K562 (cell line): ENCODE results near the gene MDC1. TPM values are rescaled to one million over a fixed set of nuclear protein-coding genes. Genes with fewer than 3 reads are reported as not detected.

Experiments used
- BRCA1 ChIP-seq, 2 experiments: fragments of 450-650 bp in 1 of 2; sonication (generic) in 1 of 2; formaldehyde crosslinking in 1 of 2; IDR thresholded peaks; 2 replicates each; pipeline versions ENCODE4 v1.5.0 to v1.6.1; 2017 to 2020; ENCODE audit warnings: mild to moderate bottlenecking in 1 of 2, missing genetic modification reagents in 1 of 2
- E2F8 ChIP-seq: fragments of 450-650 bp; IDR thresholded peaks from 2 replicates; pipeline ENCODE4 v1.7.1; 2018; ENCODE audit warnings: mild to moderate bottlenecking, low read depth; ENCODE audit not compliant: partially characterized antibody
- ELF2 ChIP-seq: fragments of 250-450 bp; sonication (Bioruptor Pico); IDR thresholded peaks from 2 replicates; pipeline ENCODE4 v1.5.0; 2021; ENCODE audit warnings: mild to moderate bottlenecking
- EP400 ChIP-seq: fragments of 450-650 bp; IDR thresholded peaks from 2 replicates; pipeline ENCODE4 v1.6.1; 2017; ENCODE audit warnings: antibody characterized with exemption, mild to moderate bottlenecking, moderate library complexity
- ESRRA ChIP-seq: fragments of 450-650 bp; IDR thresholded peaks from 2 replicates; pipeline ENCODE4 v1.6.1; 2014; ENCODE audit warnings: low read depth, mild to moderate bottlenecking, moderate library complexity, borderline replicate concordance
- ETV5 ChIP-seq: sonication (generic); formaldehyde crosslinking; IDR thresholded peaks from 2 replicates; pipeline ENCODE4 v1.4.0; 2020; ENCODE audit warnings: low read depth, mild to moderate bottlenecking, missing genetic modification reagents
- FOXM1 ChIP-seq, 2 experiments: fragments of 450-650 bp in 1 of 2; sonication (generic) in 1 of 2; formaldehyde crosslinking in 1 of 2; IDR thresholded peaks; 2 replicates each; pipeline versions ENCODE4 v1.6.1 to v1.9.0; 2017 to 2022; ENCODE audit warnings: low read depth in 2 of 2, mild to moderate bottlenecking in 2 of 2, missing genetic modification reagents in 1 of 2, moderate library complexity in 1 of 2
- HCFC1 ChIP-seq: IDR thresholded peaks from 2 replicates; pipeline ENCODE4 v1.6.1; 2012; ENCODE audit warnings: low read depth, low read length, improper control_type of control experiment
- HDAC2 ChIP-seq: fragments of 450-650 bp; IDR thresholded peaks from 2 replicates; pipeline ENCODE4 v1.6.1; 2016; ENCODE audit warnings: mild to moderate bottlenecking
- MAZ ChIP-seq, 2 experiments: fragments of 450-650 bp in 1 of 2; sonication (generic) in 1 of 2; formaldehyde crosslinking; IDR thresholded peaks in 1 of 2; conservative IDR thresholded peaks in 1 of 2; 2 replicates each; pipeline versions ENCODE4 v1.4.0 to v1.5.0; 2020; ENCODE audit warnings: mild to moderate bottlenecking in 1 of 2, missing genetic modification reagents in 1 of 2
- MCM5 ChIP-seq: fragments of 450-650 bp; IDR thresholded peaks from 2 replicates; pipeline ENCODE4 v1.6.1; 2016; ENCODE audit warnings: low read depth
- MLLT1 ChIP-seq, 2 experiments: fragments of 450-650 bp; IDR thresholded peaks; 2 replicates each; pipeline ENCODE4 v1.6.1; 2016
- NFE2 ChIP-seq: IDR thresholded peaks from 2 replicates; pipeline ENCODE4 v1.6.1; 2014; ENCODE audit warnings: antibody characterized with exemption, low read depth
- PKNOX1 ChIP-seq: fragments of 450-650 bp; IDR thresholded peaks from 2 replicates; pipeline ENCODE4 v1.6.1; 2016
- RAD21 ChIP-seq, 2 experiments: fragments of 250-450 bp in 1 of 2; fragments of 450-650 bp in 1 of 2; sonication (Bioruptor Pico) in 1 of 2; formaldehyde crosslinking in 1 of 2; IDR thresholded peaks in 1 of 2; conservative IDR thresholded peaks in 1 of 2; 2 replicates each; pipeline versions ENCODE4 v1.4.0 to v1.8.0; 2020 to 2022; ENCODE audit warnings: mild to moderate bottlenecking in 2 of 2, moderate library complexity in 1 of 2
- SREBF2 ChIP-seq: sonication (generic); formaldehyde crosslinking; IDR thresholded peaks from 2 replicates; pipeline ENCODE4 v1.4.0; 2020; ENCODE audit warnings: mild to moderate bottlenecking, missing genetic modification reagents
- TOE1 ChIP-seq, 2 experiments: fragments of 450-650 bp in 1 of 2; sonication (generic) in 1 of 2; formaldehyde crosslinking in 1 of 2; IDR thresholded peaks; 2 replicates each; pipeline versions ENCODE4 v1.7.1 to v1.8.0; 2016 to 2022; ENCODE audit warnings: borderline replicate concordance in 2 of 2, mild to moderate bottlenecking in 2 of 2, antibody characterized with exemption in 1 of 2, inconsistent platforms in 1 of 2, low read depth in 1 of 2, missing genetic modification reagents in 1 of 2, moderate library complexity in 1 of 2
- XRCC5 ChIP-seq: fragments of 200-400 bp; formaldehyde crosslinking; IDR thresholded peaks from 2 replicates; pipeline ENCODE4 v1.6.1; 2017; ENCODE audit warnings: low read depth, mild to moderate bottlenecking, low read length
- ZNF197 ChIP-seq: fragments of 200-800 bp; sonication (Bioruptor generic); IDR thresholded peaks from 2 replicates; pipeline ENCODE4 v1.6.1; 2016; ENCODE audit warnings: low read depth, missing genetic modification characterization, missing compliant biosample characterization
- ZNF24 ChIP-seq: fragments of 450-650 bp; IDR thresholded peaks from 2 replicates; pipeline ENCODE4 v1.6.1; 2016
- ZNF766 ChIP-seq: fragments of 200-800 bp; sonication (Bioruptor generic); conservative IDR thresholded peaks from 2 replicates; pipeline ENCODE4 v1.6.1; 2016; ENCODE audit warnings: missing genetic modification characterization, missing compliant biosample characterization
- polyA plus RNA-seq, 8 experiments: library from polyadenylated mRNA; depleted of rRNA in 4 of 8; stranded (reverse) in 5 of 8; unstranded in 3 of 8; fragments of >200 nt; fragmentation: Nextera tagmentation in 2 of 8; fragmentation: Illumina TruSeq in 1 of 8; extraction: Ambion mirVana in 2 of 8; extraction: Trizol in 1 of 8; gene quantifications; 2 replicates each; pipeline versions ENCODE4 v1.2.1 to v1.2.3, GENCODE V29; 2011 to 2014; ENCODE audit warnings: inconsistent platforms in 1 of 8, missing spikeins in 1 of 8
- total RNA-seq, 7 experiments: library from RNA; depleted of rRNA in 6 of 7; stranded (reverse); fragments of >200 nt in 6 of 7; fragmentation: Illumina TruSeq in 2 of 7; extraction: Trizol in 2 of 7; gene quantifications; 2 replicates each; pipeline versions ENCODE4 v1.2.1 to v1.2.3, GENCODE V29; 2011 to 2021; ENCODE audit warnings: low replicate concordance in 1 of 7

MDC1 gene
- total and polyA plus RNA-seq, 9 of the 15 experiments (the other 6 are each of a cell fraction or from before 2014, with no cell fraction given), result 8.2 to 114 (median 20.0) TPM

- TF ChIP-seq BRCA1 (IDR thresholded peaks at IDR 0.05) (no peak), BRCA1 (CRISPR knock-in tag; IDR thresholded peaks at IDR 0.05) (0 out of 2 replicates have a peak, but pooled peaks have one; percentile 83), FOXM1 (IDR thresholded peaks at IDR 0.05; ENCODE audit: low read depth) (no peak), FOXM1 (CRISPR knock-in tag; IDR thresholded peaks at IDR 0.05; ENCODE audit: low read depth) (0 out of 2 replicates have a peak, but pooled peaks have one; percentile 52), ZNF197 (CRISPR knock-in tag) (no peak), TOE1 (IDR thresholded peaks at IDR 0.05; ENCODE audit: borderline replicate concordance) (peak; percentile 53; the same call in 1 of the 2 replicates), TOE1 (CRISPR knock-in tag; IDR thresholded peaks at IDR 0.05; ENCODE audit: borderline replicate concordance, low read depth) (no peak), E2F8 (peak; percentile 31), MCM5 (no peak), HDAC2 (peak; percentile 68; the same call in 1 of the 2 replicates), SREBF2 (CRISPR knock-in tag) (peak; percentile 49; the same call in 1 of the 2 replicates), RAD21 (CRISPR knock-in tag; conservative IDR thresholded peaks at IDR 0.05 in 1 of 2, IDR thresholded peaks at IDR 0.05 in 1 of 2) (peak; percentile 91 to 95), ZNF24 (peak; percentile 59), PKNOX1 (peak; percentile 64), XRCC5 (peak; percentile 90), HCFC1 (peak; percentile 50; the same call in 1 of the 2 replicates), MLLT1 (IDR thresholded peaks at IDR 0.05) (peak in 1 of 2 experiments; percentile 66; a peak in 3 of 4 replicates), ESRRA (0 out of 2 replicates have a peak, but pooled peaks have one; percentile 35), ETV5 (CRISPR knock-in tag) (peak; percentile 35; the same call in 1 of the 2 replicates), ELF2 (peak; percentile 58; the same call in 1 of the 2 replicates), NFE2 (peak; percentile 28; the same call in 1 of the 2 replicates), MAZ (CRISPR knock-in tag; conservative IDR thresholded peaks at IDR 0.05 in 1 of 2, IDR thresholded peaks at IDR 0.05 in 1 of 2) (peak; percentile 40 to 53; a peak in 2 of 4 replicates), EP400 (peak; percentile 32; the same call in 1 of the 2 replicates), ZNF766 (peak; percentile 37; the same call in 1 of the 2 replicates)
These were observed 5.4 kb upstream of the MDC1 start (continued) for GRCh38 chr6:30722280-30723112.
